GM18907 (cell line): ENCODE measurements around the gene MASP1.
"Not testable (repeated sequence)": the region's sequence is repeated elsewhere in the genome, so short reads cannot be mapped to it uniquely, and the experiment has no call there.

Experiments
- ATAC-seq: cut with Tn5 transposase; IDR thresholded peaks from one replicate; pipeline ENCODE4 v1.9.1; 2021; ENCODE audit warnings: mild to moderate bottlenecking, moderate library complexity; ENCODE audit not compliant: unreplicated experiment

Gene MASP1

DNA sequence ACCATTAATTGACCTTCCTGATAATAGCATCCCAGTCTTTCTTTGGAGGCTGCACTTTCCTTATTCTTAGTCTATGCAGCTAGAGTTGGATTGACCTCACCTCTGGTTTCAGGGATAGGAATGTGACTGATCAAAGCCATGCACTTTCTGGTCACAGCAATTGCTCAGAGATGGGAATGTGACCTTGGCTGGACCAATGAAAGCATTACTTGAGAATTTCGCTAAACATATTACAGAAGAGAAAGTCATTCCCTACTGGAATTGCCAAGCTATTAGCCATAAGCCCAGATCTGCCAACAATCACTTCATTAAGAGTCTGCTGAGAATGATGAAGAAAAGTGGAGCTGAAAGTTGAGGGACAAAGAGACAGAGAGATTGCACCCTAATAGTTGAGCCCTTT, 61.5 kb downstream of the MASP1 start:
- no peak for ATAC-seq

DNA sequence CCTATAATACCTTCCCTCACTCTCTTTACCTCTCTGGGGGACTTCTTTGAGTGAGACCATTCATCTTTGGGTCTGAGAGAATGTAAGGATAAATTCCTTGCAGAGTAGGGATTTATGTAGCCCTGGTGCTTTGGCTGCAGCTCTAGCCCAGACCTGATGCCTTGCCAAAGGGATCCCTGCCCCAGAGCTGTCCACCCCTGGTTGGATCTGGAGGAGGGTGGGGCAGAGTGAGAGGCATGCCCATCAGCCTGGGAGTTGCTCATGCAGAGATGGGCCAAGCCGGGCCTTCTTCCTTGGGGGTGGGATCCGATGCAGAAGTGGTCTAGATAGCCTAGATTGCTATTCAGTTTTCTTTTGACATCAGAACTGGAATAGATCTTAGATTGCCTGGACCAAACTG, 62.8 kb downstream of the MASP1 start:
- ATAC-seq, result no peak

DNA sequence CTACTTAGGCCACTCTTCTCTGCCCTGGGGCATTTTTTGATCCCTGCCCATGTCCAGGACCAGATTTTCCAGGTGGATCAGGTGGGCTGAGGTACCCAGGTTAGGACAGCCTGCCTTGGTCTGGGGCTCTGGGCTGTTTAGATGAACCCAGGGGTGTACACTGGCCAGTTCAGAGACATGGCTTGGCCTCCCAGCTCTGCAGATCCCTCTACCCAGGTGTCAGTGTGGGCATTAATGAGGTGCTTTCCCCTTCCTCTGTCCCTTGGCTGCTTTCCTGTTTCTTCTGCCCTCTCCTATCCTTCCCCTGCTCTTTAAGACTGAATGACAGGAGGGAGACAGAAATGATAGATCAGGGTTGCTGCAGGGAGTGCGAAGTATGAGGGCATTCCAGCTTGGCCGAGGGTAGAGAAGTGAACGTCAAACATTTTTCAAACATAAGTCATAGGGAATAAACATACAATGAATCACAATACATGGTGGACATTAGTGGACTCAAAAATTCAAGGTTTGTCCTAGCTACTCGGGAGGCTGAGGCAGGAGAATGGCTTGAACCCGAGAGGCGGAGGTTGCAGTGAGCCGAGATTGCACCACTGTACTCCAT, 63.8 kb downstream of the MASP1 start:
- ATAC-seq, result no peak

DNA sequence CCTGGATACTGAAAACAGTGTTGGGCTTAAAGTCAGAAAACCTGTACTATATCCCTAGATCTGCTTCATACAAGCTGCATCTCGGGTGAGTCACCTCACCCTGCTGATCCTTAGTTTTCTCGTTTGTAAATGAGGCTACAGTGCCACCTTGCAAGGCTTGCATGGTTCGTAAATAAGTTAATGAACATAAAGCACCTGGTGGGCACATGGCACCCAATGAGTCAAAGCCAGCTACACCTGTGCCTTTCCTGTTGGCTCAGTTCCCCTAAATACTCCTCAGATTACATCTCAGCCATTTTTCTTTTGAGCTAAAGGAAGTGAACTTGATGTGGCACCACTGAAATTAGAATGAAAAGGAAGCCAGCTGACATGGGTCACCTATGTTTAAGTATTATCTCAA, 67.7 kb downstream of the MASP1 start:
- no peak for ATAC-seq

DNA sequence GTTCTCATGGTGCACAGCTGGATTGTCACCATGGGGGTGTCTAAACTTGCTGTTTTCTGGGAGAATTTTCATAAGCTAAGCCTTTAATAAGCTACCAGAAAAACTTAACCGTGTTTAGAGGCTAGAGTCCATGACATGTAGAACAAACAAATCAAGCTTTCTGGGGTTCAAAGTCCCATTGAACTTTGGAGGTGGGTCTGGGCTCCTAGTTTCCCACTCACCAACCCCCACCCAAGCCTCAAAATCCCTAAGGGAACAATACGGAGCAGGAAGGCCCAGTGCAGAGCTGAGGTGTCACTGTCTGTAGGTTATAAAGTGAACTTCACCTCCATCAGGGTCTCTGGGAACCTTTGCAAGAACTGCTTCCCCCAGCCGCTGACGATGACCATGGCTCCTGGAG, 68.7 kb downstream of the MASP1 start:
- ATAC-seq, result no peak

DNA sequence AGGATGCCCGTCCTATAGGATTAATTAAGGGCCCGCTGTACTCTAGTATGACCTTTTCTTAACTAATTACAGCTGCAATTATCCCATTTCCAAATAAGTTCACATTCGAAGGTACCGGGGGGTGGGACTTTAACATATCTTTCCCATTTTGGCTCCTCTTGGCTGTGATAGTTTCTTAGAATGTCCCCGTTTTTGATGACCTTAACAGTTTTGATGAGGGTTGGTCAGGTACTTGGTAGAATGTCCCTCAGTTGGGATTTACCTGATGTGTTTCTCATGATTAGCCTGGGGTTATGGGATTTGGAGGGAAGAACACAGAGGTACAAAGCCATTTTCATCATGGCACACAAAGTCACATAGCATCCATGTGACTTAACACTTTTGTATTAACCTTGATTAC, 76.1 kb downstream of the MASP1 start:
- no peak for ATAC-seq

DNA sequence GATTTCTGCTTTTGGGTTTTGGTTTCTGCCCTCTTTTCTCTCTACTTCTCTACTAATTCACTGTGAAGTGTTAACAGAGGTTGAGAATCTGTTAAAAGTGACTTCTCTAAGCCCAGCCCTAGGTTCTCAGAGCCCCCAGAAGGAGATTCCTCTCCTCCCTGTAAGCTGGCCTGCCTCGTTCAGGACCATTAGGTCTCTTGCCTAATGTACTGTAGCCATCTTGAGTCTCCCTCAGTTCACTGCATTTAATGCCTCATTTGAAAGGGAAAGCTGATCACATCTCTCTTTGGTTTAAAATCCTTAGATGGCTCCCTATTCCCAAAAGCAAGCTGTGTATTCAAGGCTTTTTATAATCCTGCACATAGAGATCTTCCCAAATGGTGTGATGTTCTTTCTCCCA, 77.9 kb downstream of the MASP1 start:
- no peak for ATAC-seq

DNA sequence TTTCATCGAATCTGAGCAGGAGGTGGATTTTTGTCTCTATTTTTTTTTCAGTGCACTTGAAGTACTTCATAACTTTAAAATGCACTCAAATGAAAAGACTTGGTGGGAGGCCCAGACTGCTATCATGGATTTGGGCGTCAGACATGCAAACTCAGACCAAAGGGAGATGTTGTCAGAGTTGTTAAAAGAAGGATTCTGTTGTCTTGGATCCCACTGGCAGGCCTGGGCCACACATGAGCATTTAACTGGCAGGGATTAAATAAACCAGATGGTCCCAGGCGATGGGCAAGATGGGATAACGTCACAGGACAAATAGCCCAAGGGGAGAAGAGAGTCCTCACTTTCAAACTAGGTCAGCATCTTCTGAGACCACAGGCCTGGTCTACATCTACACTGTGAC, 78.8 kb downstream of the MASP1 start:
- ATAC-seq, result no peak

DNA sequence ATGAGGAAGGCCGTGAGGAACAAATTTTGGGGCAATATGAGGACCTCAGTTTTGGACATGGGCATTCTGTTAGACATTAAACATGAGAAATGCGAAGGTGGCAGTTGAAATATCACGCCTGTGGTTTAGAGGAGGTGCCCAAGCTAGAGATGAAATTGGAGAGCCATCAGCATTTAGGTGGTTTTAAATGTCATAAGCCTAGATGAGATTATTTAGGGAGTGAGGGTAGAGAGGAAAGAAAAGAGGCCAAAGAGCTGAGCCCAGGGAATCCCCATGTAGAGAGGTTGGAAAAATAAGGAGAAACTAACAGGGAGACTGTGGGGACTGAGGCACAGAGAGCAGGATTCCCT, 79.4 kb downstream of the MASP1 start:
- ATAC-seq, result no peak

DNA sequence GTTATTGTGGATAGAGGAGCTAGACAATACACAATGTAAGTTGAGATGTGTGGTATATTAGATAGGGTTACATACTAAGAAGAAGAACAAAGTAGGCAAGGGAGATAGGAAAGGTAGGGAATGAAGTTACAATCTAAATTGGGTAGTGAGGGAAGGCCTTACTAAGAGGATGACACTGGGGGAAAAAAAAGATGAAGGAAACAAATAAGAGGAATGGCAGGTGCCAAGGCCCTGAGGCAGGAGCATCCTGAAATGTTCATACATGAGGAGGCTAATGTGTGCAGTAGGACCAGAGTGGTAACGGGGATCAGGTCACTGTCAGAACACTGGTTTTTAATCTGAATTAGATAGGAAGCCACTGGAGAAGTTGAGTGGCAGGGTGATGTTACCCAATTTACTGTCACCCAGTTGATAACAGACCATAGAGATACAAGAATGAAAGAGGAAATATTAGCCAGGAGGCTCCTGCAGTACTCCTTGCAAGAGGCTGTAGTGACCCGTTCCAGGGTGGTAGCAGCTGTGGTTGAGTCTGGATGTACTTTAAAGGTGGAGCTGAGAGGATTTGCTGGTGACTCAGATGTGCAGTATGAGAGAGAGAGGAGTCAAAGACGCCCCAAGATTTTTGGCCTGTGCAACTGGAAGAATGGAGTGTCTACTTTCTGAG, 79.9 kb downstream of the MASP1 start:
- ATAC-seq, result no peak

DNA sequence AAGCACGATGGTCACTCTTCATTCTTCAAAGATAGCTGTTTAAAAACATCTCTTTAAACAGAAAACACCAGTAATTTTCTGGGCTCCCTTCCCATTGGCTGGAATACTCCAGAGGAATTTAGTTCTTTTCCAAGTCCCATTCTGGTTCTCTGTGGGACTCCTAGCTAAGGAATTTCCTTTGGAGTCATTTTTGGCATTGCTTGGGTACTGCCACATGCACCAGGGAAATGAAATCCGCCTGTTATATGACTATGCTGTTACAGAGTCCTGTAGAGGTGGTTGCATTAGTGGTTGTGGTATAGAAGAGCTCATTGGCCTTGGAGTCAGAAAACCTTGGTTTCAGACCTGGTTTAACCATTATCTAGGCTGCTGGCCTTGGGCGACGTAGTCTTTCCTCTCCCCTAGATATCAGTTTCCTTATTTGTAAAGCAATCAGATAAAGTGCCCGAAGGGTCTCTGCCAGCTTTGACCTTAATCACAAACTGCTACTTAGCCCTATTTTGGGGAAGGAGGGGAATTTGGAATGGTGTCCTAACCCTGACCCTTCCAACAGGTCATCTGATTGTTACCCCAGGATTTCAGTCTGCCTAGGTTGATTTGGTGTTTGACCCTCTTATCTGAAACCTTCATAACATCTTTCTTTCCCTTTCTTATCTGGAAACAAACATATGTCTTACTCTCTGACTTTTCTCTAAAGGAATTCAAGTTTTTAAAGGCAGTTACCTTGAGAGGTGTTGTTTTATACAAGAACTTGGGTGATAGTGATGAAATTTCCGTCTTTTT, 80.8 kb downstream of the MASP1 start:
- ATAC-seq, result peak; percentile 99

DNA sequence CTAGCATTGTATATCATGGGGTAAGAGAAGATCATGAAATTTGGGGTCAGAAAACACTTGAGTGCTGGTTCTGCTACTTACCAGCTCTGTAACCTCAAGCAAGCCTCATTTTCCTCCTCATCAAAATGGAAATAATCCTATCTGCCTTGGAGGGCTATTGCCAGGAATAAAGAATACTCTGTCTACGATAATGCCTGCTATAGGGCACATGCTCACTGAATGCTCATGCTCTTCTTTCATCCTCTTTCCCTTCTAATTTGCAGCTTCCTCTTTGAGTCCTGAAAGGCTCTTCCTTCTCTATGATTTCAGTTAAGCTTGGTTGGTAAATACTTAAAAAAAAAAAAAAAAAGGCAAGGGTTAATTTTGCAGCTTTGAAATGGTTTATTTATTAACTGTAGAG, 81.4 kb downstream of the MASP1 start:
- ATAC-seq, result no peak

DNA sequence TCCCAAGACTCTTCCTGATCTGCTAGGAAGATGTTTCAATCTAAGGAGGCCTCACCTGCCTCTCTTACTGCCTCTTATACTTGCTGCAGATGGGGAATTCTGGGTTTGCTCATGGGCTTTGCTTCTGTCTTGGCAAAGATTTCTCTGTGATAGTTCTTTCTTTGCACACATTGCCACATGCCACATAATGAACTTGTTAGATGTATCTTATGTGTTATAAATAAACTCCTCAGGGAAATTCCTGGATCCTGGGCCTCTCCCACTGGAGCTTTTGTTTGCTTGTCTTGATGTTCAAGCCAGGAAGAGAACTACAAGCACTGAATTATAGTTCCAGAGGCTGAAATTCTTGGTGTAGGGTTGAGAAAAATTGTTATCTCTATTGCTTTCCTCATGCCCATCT, 82.0 kb downstream of the MASP1 start:
- ATAC-seq, result no peak

DNA sequence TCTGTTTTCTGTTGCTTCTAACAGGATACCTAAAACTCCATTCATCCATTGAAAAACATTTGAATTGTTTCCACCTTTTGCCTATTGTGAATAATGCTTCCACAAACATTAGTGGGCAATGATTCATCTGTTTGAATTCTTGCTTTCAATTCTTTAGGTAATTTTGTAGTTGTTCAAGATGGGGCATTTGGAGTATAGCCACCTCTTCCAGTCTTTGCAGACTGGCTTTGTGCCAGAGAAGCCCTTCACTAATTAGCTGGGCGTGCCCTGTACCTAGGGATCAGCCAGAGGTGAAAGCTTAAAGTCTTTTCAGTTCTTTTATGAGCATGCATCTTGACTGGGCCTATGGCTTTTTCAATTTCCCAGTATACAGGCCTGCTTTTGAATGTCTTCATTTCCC, 83.4 kb downstream of the MASP1 start:
- no peak for ATAC-seq

DNA sequence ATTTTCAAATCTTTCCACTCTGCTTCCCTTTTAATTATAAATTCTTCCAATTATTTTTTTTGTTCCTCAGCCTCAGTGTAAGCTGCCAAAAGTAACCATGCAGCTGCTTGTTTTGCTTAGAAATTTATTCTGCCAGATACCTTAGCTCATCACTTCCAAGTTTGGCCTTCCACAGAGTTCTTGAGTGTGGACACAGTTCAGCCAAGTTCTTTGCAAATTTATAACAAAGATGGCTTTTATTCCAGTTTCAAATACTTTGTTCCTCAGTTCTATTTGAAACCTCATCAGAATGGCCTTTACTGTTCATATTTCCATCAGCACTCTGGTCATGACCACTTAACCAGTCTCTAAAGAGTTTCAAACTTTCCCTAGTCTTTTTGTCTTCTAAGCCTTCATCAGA, 83.9 kb downstream of the MASP1 start:
- ATAC-seq, result no peak

DNA sequence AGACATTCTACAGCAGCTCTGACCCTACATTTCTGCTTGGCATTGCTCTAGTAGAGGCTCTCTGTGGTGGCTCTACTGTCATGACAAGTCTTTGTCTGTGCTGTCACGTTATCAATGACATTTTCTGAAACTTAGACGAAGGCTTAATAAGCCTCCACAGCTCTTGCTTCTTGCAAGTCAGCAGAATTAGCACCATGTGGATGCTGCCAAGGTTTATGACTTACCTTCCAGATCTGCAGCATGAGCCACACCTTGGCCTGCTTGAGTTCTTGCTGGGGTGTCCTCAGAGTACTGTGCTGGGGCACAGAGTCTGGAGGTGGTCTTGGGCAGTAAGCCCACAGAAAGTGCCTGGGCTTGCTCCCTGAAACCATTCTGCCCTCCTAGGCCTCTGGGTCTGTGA, 84.5 kb downstream of the MASP1 start:
- ATAC-seq, result no peak

DNA sequence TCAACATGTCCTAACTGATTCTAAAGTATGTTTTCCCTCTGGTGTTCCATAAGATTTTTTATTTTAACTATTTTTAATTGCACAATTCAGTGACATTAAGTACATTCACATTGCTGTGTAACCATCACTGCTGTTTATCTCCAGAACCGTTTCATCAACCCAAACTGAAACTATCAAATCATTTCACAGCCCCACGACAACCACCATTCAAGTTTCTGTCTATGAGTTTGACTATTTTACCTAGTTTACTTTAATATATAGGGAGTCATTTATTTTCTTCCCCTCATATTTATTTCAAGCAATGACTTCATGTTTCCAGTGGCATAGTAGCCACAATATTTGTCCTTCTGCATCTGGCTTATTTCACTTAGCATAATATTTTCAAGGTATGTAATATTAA, 85.9 kb downstream of the MASP1 start:
- ATAC-seq, result no peak

DNA sequence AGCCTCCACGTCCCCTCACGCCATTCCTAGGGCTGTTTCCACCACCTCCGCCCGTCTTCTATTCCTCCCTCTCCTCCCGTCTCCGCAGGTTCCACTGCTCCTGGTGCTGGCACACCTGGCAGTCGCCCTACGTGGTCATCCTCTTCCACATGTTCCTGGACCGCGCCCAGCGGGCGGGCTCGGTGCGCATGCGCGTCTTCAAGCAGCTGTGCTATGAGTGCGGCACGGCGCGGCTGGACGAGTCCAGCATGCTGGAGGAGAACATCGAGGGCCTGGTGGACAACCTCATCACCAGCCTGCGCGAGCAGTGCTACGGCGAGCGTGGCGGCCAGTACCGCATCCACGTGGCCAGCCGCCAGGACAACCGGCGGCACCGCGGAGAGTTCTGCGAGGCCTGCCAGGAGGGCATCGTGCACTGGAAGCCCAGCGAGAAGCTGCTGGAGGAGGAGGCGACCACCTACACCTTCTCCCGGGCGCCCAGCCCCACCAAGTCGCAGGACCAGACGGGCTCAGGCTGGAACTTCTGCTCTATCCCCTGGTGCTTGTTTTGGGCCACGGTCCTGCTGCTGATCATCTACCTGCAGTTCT, 92.0 kb downstream of the MASP1 start:
- ATAC-seq, result not testable (repeated sequence)

DNA sequence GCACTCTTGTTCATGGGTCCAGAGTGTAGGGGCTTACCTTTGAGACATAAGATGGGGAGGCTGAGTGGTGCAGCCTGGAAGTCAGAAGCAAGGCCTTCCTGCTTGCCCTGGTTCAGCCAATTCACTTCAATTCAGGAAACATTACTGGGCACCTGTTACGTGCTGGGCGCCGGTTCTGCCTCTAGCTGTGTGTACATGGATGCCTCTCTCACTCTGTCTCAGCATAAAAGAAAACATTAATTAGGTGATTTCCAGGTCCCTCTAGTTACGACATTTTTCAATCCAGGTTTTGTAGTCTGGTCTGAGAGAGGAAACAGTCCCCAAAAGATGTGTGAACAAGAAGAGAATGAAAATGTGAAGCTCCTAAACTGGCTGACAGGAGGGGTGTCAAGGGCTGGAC, 93.0 kb downstream of the MASP1 start:
- no peak for ATAC-seq

DNA sequence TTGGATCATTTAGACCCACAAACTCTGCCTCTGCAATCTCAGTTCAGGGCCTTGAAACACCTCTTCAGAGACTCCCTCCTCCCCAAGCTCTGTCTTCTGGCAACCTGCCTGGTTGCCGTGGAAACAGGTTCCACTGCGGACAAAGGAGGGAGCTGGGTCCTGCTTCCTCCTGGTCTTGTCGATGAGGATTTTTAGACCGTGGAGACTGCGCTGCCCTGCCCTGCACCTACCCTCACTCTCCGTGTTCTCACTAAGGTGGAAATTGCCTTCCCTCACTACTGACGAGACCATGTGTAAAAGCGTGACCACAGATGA, 94.2 kb downstream of the MASP1 start, which contains the start of gene RTP1:
RTP1 (plus strand) TSS at position 152 of the 315 bp plus-strand sequence; CDS start at position 182, 30 bp downstream.
- ATAC-seq, result no peak

DNA sequence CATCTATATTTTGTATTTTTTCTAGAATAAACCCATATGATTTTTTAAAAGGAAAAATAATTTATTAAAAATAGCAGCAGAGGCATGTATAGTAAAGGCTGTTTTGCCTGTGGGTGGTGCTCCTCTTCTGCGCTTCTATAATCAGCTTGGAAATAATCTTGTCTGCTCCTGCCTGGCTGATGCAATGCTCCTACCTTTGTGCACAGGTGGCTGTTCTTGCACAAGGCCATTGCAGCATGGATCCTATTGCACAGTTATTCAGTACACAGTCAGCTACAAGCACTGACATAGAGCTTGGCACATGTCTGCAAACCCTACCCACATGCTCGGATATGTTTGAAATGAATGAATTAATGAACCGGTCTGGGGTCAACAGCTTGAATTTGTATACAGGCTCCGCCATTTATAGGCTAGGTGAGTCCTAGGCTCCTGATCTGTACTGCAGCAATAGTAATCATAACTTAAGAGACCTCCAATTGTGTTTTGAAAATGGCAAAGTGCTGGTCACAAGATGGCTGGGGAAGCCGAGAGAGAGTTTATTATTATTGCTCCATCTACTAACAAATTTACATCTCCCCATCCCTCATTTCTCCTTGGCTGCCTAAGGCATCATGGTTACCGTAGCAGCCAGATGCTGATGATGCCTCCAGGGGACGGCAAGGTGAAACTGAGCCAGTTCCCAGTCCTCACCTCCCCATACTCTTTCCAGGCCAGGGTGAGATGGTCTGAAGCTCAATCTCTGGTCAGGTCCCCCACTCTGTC, 94.8 kb downstream of the MASP1 start:
- ATAC-seq, result no peak
